Spleen (tissue), 7 donors: ENCODE results near the gene EPB41.

Experiments
- POLR2A ChIP-seq, 3 donors: fragments of 450-650 bp; IDR thresholded peaks; one replicate each; pipeline ENCODE4 v1.5.1; 2017; ENCODE audit warnings: antibody characterized with exemption in 3 of 3, mild to moderate bottlenecking in 1 of 3
- TF ChIP-seq, protein P1 (sequence below), 11 experiments: fragments of 200-600 bp in 7 of 11; fragments of 450-650 bp in 4 of 11; sonication (generic) in 4 of 11; IDR thresholded peaks in 8 of 11; conservative IDR thresholded peaks in 3 of 11; 1 replicate in 7 of 11; 2 replicates in 4 of 11; pipeline versions ENCODE4 v1.4.0 to v1.8.0; 2016 to 2021; ENCODE audit warnings: antibody characterized with exemption in 11 of 11, inconsistent platforms in 4 of 11, mild to moderate bottlenecking in 1 of 11
- donor health status: DM: no; HTN: no; CAD: no; lungs with moderate emphysema.
- donor health status: DM: no; HTN: no; CAD: no.
- donor health status: DM: no; HTN: no; CAD: no.

DNA sequence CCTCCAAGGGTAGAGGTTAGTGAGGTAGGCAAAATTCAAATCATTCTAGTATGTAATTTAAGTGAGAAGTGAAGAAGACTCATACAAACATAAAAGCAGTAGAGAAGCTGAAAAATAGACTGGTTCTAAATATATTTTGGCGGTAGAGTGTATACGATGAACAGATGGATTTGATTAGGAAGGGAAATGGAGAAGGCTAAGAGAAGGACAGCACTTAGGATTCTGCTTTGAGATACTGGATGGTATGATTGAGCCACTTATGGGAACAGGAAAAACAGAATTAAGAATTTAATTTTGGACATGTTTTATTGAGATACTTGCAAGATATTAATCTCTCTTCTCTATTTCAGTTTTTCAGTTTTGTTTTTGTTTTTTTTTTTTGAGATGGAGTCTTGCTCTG, 60.1 kb downstream of the EPB41 start:
- TF ChIP-seq, protein P1, sequence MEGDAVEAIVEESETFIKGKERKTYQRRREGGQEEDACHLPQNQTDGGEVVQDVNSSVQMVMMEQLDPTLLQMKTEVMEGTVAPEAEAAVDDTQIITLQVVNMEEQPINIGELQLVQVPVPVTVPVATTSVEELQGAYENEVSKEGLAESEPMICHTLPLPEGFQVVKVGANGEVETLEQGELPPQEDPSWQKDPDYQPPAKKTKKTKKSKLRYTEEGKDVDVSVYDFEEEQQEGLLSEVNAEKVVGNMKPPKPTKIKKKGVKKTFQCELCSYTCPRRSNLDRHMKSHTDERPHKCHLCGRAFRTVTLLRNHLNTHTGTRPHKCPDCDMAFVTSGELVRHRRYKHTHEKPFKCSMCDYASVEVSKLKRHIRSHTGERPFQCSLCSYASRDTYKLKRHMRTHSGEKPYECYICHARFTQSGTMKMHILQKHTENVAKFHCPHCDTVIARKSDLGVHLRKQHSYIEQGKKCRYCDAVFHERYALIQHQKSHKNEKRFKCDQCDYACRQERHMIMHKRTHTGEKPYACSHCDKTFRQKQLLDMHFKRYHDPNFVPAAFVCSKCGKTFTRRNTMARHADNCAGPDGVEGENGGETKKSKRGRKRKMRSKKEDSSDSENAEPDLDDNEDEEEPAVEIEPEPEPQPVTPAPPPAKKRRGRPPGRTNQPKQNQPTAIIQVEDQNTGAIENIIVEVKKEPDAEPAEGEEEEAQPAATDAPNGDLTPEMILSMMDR (IDR thresholded peaks at IDR 0.05 in 8 of 11, conservative IDR thresholded peaks at IDR 0.05 in 3 of 11), result no peak
- no peak for TF ChIP-seq POLR2A (IDR thresholded peaks at IDR 0.05)
